ENCODE data around the gene KISS1R. TPM values are rescaled to one million over a fixed set of nuclear protein-coding genes. Genes with fewer than 3 reads are reported as not detected.
"Not testable (repeated sequence)": the region's sequence is repeated elsewhere in the genome, so short reads cannot be mapped to it uniquely, and the experiment has no call there.

KISS1R gene
- total RNA-seq, 4 donors from 2014 or later, result not detected

GRCh38 chr19:873084-873483 is 44.0 kb upstream of the KISS1R start:
- peak overlapping the region in 2 of 4 donors; percentile 33 to 78 for H3K27ac ChIP-seq
- peaks cover 0 to 88% (median 0%) of the 10 kb centered on the region in 3 donors for H3K36me3 ChIP-seq
- no peaks in the 10 kb centered on the region for H3K27me3 ChIP-seq
- no peak for TF ChIP-seq CTCF (IDR thresholded peaks at IDR 0.05)
- no peak for TF ChIP-seq EP300 (IDR thresholded peaks at IDR 0.05)
- TF ChIP-seq POLR2A (IDR thresholded peaks at IDR 0.05), result no peak
- DNase-seq (ENCODE audit: low spot score in 2 of 2), result no peak
- H3K9me3 ChIP-seq, result no peaks in the 10 kb centered on the region
- 92 to 94% methylated on average over 9 of the region's 13 CpGs for WGBS, 2 donors
- peak overlapping the region in 1 of 4 donors; percentile 27 for H3K4me3 ChIP-seq
- peaks cover 0 to 41% (median 13%) of the 10 kb centered on the region in 4 donors for H3K4me1 ChIP-seq

GRCh38 chr19:873561-874041 is 43.5 kb upstream of the KISS1R start:
- WGBS, 2 donors, result 88 to 92% methylated on average over 13 to 22 of the region's 22 CpGs
- H3K4me3 ChIP-seq, result no peak overlapping the region
- peaks cover 0 to 86% (median 0%) of the 10 kb centered on the region in 3 donors for H3K36me3 ChIP-seq
- H3K4me1 ChIP-seq, result peaks cover 0 to 36% (median 12%) of the 10 kb centered on the region in 4 donors
- H3K27ac ChIP-seq, result peak overlapping the region in 2 of 4 donors; percentile 33 to 78
- TF ChIP-seq CTCF (IDR thresholded peaks at IDR 0.05) (no peak), EP300 (IDR thresholded peaks at IDR 0.05) (no peak), POLR2A (IDR thresholded peaks at IDR 0.05) (no peak)
- no peaks in the 10 kb centered on the region for H3K9me3 ChIP-seq
- no peak for DNase-seq (ENCODE audit: low spot score in 2 of 2)
- H3K27me3 ChIP-seq, result no peaks in the 10 kb centered on the region

- H3K9me3 ChIP-seq, result no peaks in the 10 kb centered on the region
Observed at GRCh38 chr19:875265-875879, 41.8 kb upstream of the KISS1R start.

GRCh38 chr19:876089-876488 is 41.0 kb upstream of the KISS1R start:
- Histone ChIP-seq H3K36me3 (peaks cover 0 to 85% (median 10%) of the 10 kb centered on the region in 3 donors), H3K27ac (no peak overlapping the region), H3K4me3 (no peak overlapping the region), H3K4me1 (peaks cover 0 to 16% (median 3%) of the 10 kb centered on the region in 4 donors), H3K27me3 (no peaks in the 10 kb centered on the region), H3K9me3 (no peaks in the 10 kb centered on the region)
- no peak for DNase-seq (ENCODE audit: low spot score in 2 of 2)
- TF ChIP-seq POLR2A (IDR thresholded peaks at IDR 0.05) (no peak), EP300 (IDR thresholded peaks at IDR 0.05) (no peak), CTCF (IDR thresholded peaks at IDR 0.05) (no peak)
- WGBS, 2 donors, result 64 to 71% methylated on average over 18 of the region's 18 CpGs

More at GRCh38 chr19:875265-875879, 41.8 kb upstream of the KISS1R start:
- Histone ChIP-seq H3K4me3 (no peak overlapping the region), H3K36me3 (peaks cover 0 to 85% (median 5%) of the 10 kb centered on the region in 3 donors), H3K27me3 (no peaks in the 10 kb centered on the region), H3K4me1 (peaks cover 0 to 19% (median 3%) of the 10 kb centered on the region in 4 donors), H3K27ac (no peak overlapping the region)
- TF ChIP-seq EP300 (IDR thresholded peaks at IDR 0.05) (no peak), POLR2A (IDR thresholded peaks at IDR 0.05) (no peak), CTCF (IDR thresholded peaks at IDR 0.05) (no peak)
- 88 to 93% methylated on average over 22 to 28 of the region's 28 CpGs for WGBS, 2 donors
- no peak for DNase-seq (ENCODE audit: low spot score in 2 of 2)

GRCh38 chr19:876780-877314 is 40.3 kb upstream of the KISS1R start:
- H3K9me3 ChIP-seq, result no peaks in the 10 kb centered on the region
- H3K27ac ChIP-seq, result no peak overlapping the region
- no peak for TF ChIP-seq EP300 (IDR thresholded peaks at IDR 0.05)
- no peak for TF ChIP-seq POLR2A (IDR thresholded peaks at IDR 0.05)
- TF ChIP-seq CTCF (IDR thresholded peaks at IDR 0.05), result no peak
- 92 to 93% methylated on average over 22 to 27 of the region's 29 CpGs for WGBS, 2 donors
- no peak for DNase-seq (ENCODE audit: low spot score in 2 of 2)
- no peaks in the 10 kb centered on the region for H3K27me3 ChIP-seq
- peaks cover 0 to 88% (median 14%) of the 10 kb centered on the region in 3 donors for H3K36me3 ChIP-seq
- H3K4me3 ChIP-seq, result no peak overlapping the region
- peaks cover 0 to 15% (median 3%) of the 10 kb centered on the region in 4 donors for H3K4me1 ChIP-seq

GRCh38 chr19:877992-878660 is 39.0 kb upstream of the KISS1R start:
- not testable (repeated sequence) for H3K9me3 ChIP-seq, H3K27ac ChIP-seq

More at GRCh38 chr19:877992-878660, 39.0 kb upstream of the KISS1R start:
- WGBS, 2 donors, result 87 to 91% methylated on average over 8 to 15 of the region's 23 CpGs
- H3K4me1 ChIP-seq; H3K27me3 ChIP-seq; H3K4me3 ChIP-seq; DNase-seq (ENCODE audit: low spot score in 2 of 2): not testable (repeated sequence)
- peaks cover 0 to 92% (median 17%) of the 10 kb centered on the region in 3 donors for H3K36me3 ChIP-seq
